ENCODE measurements around the gene SNX11.
"Not testable (repeated sequence)": the region's sequence is repeated elsewhere in the genome, so short reads cannot be mapped to it uniquely, and the experiment has no call there.

The SNX11 gene

GRCh38 chr17:48107137-48108055 is at the start of gene SNX11:
Gene SNX11 (plus strand): TSS chr17:48107766. CDS start chr17:48112044, 4,278 bp downstream.
- peak; percentile 63 for DNase-seq (ENCODE audit: low read depth)

DNA sequence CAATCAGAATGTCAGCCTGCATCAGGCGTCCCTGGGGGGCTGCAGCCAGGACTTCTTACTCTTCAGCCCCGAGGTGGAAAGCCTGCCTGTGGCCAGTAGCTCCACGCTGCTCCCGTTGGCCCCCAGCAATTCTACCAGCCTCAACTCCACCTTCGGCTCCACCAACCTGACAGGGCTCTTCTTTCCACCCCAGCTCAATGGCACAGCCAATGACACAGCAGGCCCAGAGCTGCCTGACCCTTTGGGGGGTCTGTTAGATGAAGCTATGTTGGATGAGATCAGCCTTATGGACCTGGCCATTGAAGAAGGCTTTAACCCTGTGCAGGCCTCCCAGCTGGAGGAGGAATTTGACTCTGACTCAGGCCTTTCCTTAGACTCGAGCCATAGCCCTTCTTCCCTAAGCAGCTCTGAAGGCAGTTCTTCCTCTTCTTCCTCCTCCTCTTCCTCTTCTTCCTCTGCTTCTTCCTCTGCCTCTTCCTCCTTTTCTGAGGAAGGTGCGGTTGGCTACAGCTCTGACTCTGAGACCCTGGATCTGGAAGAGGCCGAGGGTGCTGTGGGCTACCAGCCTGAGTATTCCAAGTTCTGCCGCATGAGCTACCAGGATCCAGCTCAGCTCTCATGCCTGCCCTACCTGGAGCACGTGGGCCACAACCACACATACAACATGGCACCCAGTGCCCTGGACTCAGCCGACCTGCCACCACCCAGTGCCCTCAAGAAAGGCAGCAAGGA is 49.0 kb upstream of the SNX11 start:
- no peak for DNase-seq (ENCODE audit: low read depth)

DNA sequence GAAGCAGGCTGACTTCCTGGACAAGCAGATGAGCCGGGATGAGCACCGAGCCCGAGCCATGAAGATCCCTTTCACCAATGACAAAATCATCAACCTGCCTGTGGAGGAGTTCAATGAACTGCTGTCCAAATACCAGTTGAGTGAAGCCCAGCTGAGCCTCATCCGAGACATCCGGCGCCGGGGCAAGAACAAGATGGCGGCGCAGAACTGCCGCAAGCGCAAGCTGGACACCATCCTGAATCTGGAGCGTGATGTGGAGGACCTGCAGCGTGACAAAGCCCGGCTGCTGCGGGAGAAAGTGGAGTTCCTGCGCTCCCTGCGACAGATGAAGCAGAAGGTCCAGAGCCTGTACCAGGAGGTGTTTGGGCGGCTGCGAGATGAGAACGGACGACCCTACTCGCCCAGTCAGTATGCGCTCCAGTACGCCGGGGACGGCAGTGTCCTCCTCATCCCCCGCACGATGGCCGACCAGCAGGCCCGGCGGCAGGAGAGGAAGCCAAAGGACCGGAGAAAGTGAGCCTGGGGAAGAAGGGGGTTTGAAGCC is 48.4 kb upstream of the SNX11 start:
- DNase-seq (ENCODE audit: low read depth): no peak

DNA sequence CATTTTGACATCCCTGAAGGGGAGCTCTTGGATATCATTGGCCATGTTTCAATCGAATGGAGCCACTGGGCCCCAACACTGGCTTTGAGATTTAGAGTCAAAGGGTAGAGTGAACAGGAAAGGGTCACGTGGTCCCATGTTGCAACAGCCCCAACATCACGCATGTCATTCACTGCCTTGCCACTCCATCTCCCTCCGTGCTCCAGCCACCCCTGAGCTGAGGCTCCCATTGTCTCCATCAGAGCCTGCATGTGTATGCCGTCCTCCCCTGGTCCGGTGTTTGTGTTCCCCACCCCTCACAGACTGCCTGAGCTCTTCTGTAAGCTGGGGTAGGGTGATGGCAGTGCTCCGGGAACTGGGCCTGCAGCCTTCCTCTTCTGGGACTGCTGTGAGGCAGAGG is 47.3 kb upstream of the SNX11 start:
- no peak for DNase-seq (ENCODE audit: low read depth)

DNA sequence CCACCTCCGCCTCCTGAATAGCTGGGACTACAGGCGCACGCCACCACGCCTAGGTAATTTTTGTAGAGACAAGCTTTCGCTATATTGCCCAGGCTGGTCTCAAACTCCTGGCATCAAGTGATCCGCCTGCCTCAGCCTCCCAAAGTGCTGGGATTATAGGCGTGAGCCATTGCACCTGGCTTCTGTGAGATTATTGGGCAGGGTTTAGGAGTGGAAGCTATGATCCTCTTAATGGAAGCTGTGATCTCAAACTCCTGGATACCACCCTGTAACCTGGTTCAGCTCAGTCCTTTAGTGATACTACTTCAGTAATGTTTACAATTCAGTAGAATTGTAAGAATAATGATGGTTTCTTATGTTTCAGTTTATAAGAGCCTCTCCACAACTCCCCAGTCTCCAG is 45.3 kb upstream of the SNX11 start:
- DNase-seq (ENCODE audit: low read depth): no peak

- DNase-seq (ENCODE audit: low read depth): no peak
Measured at GRCh38 chr17:48064638-48065037, 42.9 kb upstream of the SNX11 start.

DNA sequence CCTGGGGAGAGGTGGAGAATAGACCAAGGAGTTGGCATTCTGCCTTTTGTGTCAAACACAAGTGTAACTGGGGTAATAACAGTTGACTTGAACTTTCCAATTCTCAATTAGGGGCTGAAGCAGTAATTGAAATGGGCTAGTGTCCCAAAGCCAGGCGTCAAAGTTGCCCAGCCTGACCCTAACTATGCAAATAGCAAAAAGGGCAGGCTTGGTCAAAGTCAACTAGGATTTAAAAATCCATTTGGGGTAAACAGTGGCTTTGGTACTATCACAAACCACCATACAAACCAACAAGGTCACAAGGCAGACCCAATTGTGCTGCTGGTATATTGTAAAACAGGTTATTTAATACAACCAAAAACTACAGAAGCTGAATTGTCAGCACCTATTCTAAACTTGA is 41.4 kb upstream of the SNX11 start:
- no peak for DNase-seq (ENCODE audit: low read depth)

DNA sequence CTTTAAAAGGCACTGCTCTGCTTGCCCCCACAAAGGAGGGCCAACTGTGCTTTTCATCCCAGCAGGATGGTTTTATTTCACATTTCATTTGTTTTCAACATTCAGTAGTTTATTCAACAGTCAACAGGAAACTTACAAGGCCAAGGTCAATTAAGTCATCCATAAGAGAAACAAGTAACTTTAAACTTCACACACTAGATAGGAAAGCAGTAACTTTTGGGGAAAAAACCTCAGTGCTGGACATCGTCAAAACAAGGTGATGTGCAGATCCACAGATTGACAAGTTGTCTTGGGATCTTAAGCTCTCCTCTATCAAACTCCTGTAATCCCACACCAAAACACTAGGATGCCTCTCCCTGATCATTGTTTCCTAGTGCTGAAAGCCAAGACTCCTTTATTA is 40.9 kb upstream of the SNX11 start:
- no peak for DNase-seq (ENCODE audit: low read depth)

DNA sequence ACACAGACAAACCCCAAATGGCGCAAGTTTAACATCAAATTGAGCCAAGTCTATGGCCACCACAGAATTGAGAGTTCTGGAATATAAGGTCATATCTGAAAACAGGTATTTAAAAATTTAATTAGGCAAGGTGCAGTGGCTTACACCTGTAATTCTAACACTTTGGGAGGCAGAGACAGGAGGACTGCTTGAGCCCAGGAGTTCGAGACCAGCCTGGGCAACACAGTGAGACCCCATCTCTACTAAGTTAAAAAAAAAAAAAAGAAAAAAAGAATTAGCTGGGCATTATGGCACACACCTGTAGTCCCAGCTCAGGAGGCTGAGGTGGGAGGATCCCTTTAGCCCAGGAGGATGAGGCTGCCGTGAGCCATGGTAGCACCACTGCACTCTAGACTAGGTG is 40.3 kb upstream of the SNX11 start:
- no peak for DNase-seq (ENCODE audit: low read depth)

DNA sequence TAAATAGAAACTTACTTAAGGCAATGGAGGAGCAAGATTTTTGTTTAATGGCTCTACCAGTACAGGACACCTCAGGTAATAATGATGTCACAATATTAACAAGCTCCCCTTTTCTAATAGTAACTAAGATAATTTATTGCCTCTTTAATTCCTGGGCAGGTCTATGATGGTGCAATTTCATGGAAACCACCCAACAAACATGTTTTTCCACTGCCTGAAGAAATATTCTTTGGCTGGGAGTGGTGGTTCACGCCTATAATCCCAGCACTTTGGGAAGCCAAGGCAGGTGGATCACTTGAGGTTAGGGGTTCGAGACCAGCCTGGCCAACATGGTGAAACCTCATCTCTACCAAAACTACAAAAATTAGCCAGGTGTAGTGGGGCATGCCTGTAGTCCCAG is 39.8 kb upstream of the SNX11 start:
- not testable (repeated sequence) for DNase-seq (ENCODE audit: low read depth)

DNA sequence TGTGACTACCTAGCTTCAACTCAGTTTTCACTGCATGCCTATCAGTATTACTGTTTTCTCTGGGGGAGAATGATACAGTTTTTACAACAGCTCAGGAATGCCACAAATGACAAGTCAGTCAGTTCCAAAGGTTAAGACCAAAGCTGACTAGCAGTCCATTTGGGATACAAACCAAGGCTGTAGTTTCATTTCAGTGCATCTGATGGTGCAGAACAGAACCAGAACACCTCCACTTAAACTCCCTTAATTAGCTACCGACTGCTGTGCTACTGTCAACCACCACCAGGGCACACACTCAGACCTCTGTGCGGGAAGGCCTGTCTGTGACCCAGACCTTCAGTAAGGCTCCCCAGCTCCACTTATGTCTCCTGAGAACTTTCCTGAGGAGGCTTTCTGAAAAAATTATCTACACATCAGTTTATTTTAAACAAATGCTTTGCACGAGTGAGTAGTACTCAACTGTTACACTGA is 39.0 kb upstream of the SNX11 start:
- peak; percentile 52 for DNase-seq (ENCODE audit: low read depth)

- no peak for DNase-seq (ENCODE audit: low read depth)
Measured at GRCh38 chr17:48070195-48070594, 37.4 kb upstream of the SNX11 start.

DNA sequence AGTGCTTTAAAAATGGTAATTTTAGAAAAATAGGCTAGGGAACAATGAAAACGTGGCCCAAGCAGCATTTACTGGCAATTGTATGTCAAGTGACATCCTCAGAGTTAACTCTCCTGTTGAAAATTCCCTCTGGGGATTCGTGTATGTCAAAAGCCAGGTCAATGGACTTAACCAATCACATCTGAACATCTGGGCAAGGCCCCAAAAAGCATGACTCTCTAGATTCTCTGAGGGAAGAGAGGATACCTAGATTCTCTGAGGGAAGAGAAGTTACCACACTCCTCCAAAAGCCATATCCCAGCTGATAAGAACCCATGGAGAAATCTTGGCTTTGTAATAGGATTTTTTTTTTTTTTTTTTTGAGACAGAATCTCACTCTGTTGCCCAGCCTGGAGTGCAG is 35.9 kb upstream of the SNX11 start:
- DNase-seq (ENCODE audit: low read depth): no peak

GRCh38 chr17:48072811-48073210 is 34.8 kb upstream of the SNX11 start:
- DNase-seq (ENCODE audit: low read depth): not testable (repeated sequence)

GRCh38 chr17:48073566-48074094 is 33.9 kb upstream of the SNX11 start:
- not testable (repeated sequence) for DNase-seq (ENCODE audit: low read depth)

DNA sequence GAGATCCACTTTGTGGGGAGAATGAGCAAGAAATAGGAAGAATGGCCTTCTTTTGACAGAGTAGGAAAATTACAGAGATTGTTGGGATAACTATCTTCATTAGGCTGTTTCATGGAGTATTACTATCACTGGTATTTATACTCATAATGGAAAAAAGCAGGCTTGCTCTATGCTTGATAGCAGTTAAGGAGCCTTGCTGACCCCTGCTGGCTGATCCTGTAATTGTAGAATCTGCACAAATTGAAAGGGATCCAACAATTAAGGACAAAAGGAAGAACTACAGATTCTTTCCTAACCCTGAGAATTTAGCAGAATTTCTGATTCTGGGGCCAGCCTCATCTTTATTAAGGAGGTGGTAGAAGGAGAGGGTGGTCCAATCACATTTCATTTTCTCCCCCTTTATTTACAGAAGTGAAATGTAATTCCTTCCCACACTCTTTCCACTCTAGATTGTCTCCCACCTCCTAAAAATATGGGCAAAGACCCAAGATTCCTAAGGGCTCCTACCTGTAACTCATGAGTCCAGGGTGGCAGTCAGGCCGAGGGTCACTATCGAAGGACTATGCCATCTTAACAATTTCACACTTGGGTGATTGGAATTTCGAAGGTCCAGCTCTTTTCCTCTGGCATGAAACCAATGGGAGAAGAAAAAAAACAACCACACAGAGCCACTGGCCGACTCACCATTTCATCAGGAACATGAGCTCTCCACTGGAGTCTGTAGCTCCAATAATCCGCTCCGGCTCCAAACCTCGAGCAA is 33.1 kb upstream of the SNX11 start:
- DNase-seq (ENCODE audit: low read depth): peak; percentile 51

DNA sequence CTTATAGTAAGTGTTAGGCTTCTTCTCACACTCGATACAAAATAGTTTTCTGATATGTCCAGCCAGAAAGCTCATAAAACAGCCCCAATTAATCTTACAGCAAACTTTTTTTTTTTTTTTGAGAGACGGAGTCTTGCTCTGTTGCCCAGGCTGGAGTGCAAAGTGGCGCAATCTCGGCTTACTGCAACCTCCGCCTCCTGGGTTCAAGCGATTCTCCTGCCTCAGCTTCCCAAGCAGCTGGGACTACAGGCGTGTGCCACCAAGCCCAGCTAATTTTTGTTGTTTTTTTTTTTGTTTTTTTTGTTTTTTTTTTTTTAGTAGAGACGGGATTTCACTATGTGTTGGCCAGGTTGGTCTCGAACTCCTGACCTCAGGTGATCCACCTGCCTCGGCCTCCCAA is 30.4 kb upstream of the SNX11 start:
- DNase-seq (ENCODE audit: low read depth): not testable (repeated sequence)

DNA sequence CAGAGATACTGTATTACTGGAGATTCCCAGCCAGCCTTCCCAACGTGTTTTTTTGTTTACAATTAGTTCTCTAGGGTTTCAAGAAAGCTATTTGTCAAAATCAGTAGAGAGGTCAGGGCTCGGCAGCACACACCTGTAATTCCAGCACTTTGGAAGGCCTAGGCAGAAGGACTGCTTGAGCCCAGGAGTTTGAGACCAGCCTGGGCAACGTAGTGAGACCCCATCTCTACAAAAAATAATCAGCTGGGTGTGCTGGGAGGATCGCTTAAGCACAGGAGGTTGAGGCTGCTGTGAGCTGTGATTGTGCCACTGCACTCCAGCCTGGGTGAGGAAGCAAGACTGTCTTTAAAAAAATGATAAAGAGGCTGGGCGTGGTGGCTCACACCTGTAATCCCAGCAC is 25.7 kb upstream of the SNX11 start:
- DNase-seq (ENCODE audit: low read depth): no peak

DNA sequence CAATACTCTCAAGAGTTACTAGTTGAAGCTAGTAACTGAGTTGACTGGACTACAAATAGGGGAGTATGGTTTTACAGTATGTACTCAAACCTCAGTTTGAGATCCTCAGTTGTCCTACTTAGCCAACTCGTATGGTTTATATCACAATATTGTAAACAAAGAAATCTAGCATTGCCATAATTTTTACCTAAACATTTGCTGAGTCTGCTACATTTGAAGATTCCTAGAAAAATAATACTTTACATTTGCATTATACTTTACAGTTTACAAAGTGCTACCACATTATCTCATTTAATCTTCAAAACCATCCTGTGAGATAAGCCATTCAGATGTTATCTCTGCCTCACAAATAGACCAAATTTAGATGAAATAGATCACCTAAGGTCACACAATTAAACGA is 22.6 kb upstream of the SNX11 start:
- DNase-seq (ENCODE audit: low read depth): no peak

GRCh38 chr17:48093341-48094045 is 14.1 kb upstream of the SNX11 start:
- no peak for DNase-seq (ENCODE audit: low read depth)

DNA sequence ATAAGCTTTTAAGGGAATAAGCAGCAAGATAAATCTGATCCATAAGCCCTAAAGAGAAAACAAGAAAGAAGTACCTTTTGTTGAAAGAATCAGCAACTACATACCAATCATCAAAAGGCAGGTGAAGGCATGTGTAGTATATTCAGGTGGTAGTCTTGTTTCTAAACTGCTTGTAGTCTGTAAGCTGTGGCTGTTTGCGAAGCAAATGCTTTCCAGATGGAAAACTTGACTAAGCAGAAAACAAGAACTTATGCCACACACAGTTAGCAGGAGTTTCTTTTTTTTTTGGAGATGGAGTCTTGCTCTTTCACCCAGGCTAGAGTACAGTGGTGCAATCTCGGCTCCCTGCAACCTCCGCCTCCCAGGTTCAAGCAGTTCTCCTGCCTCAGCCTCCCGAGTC is 12.0 kb upstream of the SNX11 start:
- no peak for DNase-seq (ENCODE audit: low read depth)
